Measurements from ENCODE around the gene MDFIC.

GRCh38 chr7:114900127-114900526 is 21.8 kb upstream of the MDFIC start:
- TF ChIP-seq POLR2AphosphoS5 (IDR thresholded peaks at IDR 0.05; ENCODE audit: low read depth) (no peak), CTCF (conservative IDR thresholded peaks at IDR 0.05; ENCODE audit: low read depth in 2 of 2) (no peak), EZH2phosphoT487 (IDR thresholded peaks at IDR 0.05; ENCODE audit: unreplicated experiment) (no peak), EZH2 (IDR thresholded peaks at IDR 0.05; ENCODE audit: low read depth, unreplicated experiment) (no peak), REST (IDR thresholded peaks at IDR 0.05; ENCODE audit: unreplicated experiment) (no peak), ZNF114 (CRISPR knock-in tag; IDR thresholded peaks at IDR 0.05) (no peak), ETS1 (IDR thresholded peaks at IDR 0.05) (no peak), CREB1 (CRISPR knock-in tag; IDR thresholded peaks at IDR 0.05; ENCODE audit: low read depth) (no peak)
